Measurements from ENCODE around the gene STX10.

STX10 gene

GRCh38 chr19:13162724-13163608 is 12.8 kb upstream of the STX10 start:
- Histone ChIP-seq H3K4me3 (ENCODE audit: low read depth, low read length) (peak overlapping the region; percentile 73), H3K27me3 (ENCODE audit: control insufficient read depth, insufficient read depth, low read length) (no peaks in the 10 kb centered on the region), H3K4me1 (ENCODE audit: control insufficient read depth, insufficient read depth, low read length) (peaks cover 12% of the 10 kb centered on the region), H3K9ac (ENCODE audit: low read depth, low read length) (peak overlapping the region; percentile 97), H3K9me3 (ENCODE audit: control insufficient read depth, insufficient read depth, low read length) (no peaks in the 10 kb centered on the region), H3K36me3 (ENCODE audit: control insufficient read depth, insufficient read depth, low read length) (no peaks in the 10 kb centered on the region)

- no peaks in the 10 kb centered on the region for H3K36me3 ChIP-seq (ENCODE audit: control insufficient read depth, insufficient read depth, low read length)
- no peaks in the 10 kb centered on the region for H3K27me3 ChIP-seq (ENCODE audit: control insufficient read depth, insufficient read depth, low read length)
- no peak overlapping the region for H3K9ac ChIP-seq (ENCODE audit: low read depth, low read length)
- H3K9me3 ChIP-seq (ENCODE audit: control insufficient read depth, insufficient read depth, low read length): no peaks in the 10 kb centered on the region
- peaks cover 10% of the 10 kb centered on the region for H3K4me1 ChIP-seq (ENCODE audit: control insufficient read depth, insufficient read depth, low read length)
- no peak overlapping the region for H3K4me3 ChIP-seq (ENCODE audit: low read depth, low read length)
Measured at GRCh38 chr19:13160557-13160956, 10.4 kb upstream of the STX10 start.

DNA sequence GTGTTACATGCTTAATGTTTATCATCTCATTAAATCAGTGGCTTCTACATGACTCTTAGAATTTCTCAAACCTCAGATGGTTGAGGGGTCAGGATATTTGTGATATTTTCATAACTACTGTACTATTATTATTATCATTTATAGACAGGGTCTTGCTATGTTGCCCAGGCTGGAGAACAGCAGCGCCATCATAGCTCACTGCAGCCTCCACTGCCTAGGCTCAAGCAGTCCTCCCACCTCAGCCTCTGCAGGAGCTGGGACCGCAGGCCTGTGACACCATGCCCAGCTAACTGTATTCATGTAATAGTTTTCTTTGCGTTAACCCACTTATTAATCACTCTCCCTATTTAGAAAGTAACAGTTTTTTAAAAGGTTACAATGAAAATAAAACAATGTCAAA is 9.5 kb upstream of the STX10 start:
- Histone ChIP-seq H3K4me3 (ENCODE audit: low read depth, low read length) (no peak overlapping the region), H3K36me3 (ENCODE audit: control insufficient read depth, insufficient read depth, low read length) (no peaks in the 10 kb centered on the region), H3K27me3 (ENCODE audit: control insufficient read depth, insufficient read depth, low read length) (no peaks in the 10 kb centered on the region), H3K9ac (ENCODE audit: low read depth, low read length) (no peak overlapping the region), H3K9me3 (ENCODE audit: control insufficient read depth, insufficient read depth, low read length) (no peaks in the 10 kb centered on the region), H3K4me1 (ENCODE audit: control insufficient read depth, insufficient read depth, low read length) (peaks cover 2% of the 10 kb centered on the region)

GRCh38 chr19:13155472-13156359 is 5.5 kb upstream of the STX10 start:
- peaks cover 15% of the 10 kb centered on the region for H3K36me3 ChIP-seq (ENCODE audit: control insufficient read depth, insufficient read depth, low read length)
- H3K4me1 ChIP-seq (ENCODE audit: control insufficient read depth, insufficient read depth, low read length): no peaks in the 10 kb centered on the region
- H3K4me3 ChIP-seq (ENCODE audit: low read depth, low read length): peak overlapping the region; percentile 99
- no peaks in the 10 kb centered on the region for H3K9me3 ChIP-seq (ENCODE audit: control insufficient read depth, insufficient read depth, low read length)
- no peaks in the 10 kb centered on the region for H3K27me3 ChIP-seq (ENCODE audit: control insufficient read depth, insufficient read depth, low read length)
- H3K9ac ChIP-seq (ENCODE audit: low read depth, low read length): peak overlapping the region; percentile 65

DNA sequence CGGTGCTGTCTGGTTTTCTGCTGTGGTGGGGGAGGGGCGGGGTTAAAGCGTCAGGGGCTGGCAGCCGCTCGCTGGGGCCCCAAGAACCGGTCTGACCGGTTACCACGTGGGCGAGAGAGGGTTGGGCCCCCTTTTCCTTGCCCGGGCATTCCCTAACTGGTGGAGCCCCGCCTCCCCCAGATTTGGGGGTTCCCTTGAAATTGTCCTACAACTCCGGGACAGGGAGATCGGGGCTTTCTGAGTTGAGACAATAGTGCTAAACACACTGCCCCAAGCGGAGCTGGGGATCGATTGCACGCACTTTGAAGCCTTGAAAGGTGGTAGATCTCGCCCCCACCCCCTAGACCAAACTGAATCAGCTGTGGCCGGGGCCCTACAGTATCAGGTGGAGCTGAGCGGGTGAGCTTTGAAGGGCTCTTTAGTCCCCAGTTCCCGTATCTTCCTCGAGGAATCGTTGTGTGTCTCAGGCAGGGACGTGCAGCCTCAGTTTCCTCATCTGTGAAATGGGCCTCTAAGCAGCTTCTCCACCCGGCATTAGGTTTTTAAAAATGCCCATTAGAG is 4.8 kb upstream of the STX10 start:
- H3K27me3 ChIP-seq (ENCODE audit: control insufficient read depth, insufficient read depth, low read length): no peaks in the 10 kb centered on the region
- H3K9me3 ChIP-seq (ENCODE audit: control insufficient read depth, insufficient read depth, low read length): no peaks in the 10 kb centered on the region
- peak overlapping the region; percentile 38 for H3K9ac ChIP-seq (ENCODE audit: low read depth, low read length)
- peak overlapping the region; percentile 99 for H3K4me3 ChIP-seq (ENCODE audit: low read depth, low read length)
- H3K4me1 ChIP-seq (ENCODE audit: control insufficient read depth, insufficient read depth, low read length): no peaks in the 10 kb centered on the region
- peaks cover 15% of the 10 kb centered on the region for H3K36me3 ChIP-seq (ENCODE audit: control insufficient read depth, insufficient read depth, low read length)

DNA sequence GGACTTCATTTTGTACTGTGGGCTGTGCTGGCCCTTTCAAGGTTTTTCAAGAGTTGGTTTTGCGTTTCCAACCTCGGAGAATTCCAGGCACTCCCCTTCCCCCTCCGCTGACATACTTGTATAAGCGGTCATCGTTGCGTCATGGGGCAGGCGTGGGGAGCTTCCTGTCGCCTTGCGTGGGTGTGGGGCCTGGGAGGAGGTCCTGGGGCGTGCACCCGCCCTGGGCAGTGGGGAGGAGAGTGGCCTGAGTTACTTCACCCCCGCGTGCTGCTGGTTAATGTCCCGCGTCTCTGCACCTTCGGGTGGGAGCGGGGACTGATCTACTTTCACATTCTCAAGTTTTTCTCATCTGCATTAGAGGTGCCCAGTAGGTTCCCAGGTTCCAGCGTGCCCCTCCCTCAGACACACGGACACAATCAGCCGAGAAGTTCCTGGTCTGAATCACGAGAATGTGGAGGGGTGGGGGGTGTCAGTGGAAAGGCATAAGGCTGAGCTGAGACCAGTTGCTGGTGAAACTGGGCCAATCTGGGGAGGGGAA is 4.1 kb upstream of the STX10 start:
- Histone ChIP-seq H3K36me3 (ENCODE audit: control insufficient read depth, insufficient read depth, low read length) (peaks cover 15% of the 10 kb centered on the region), H3K9me3 (ENCODE audit: control insufficient read depth, insufficient read depth, low read length) (no peaks in the 10 kb centered on the region), H3K4me1 (ENCODE audit: control insufficient read depth, insufficient read depth, low read length) (no peaks in the 10 kb centered on the region), H3K4me3 (ENCODE audit: low read depth, low read length) (peak overlapping the region; percentile 99), H3K27me3 (ENCODE audit: control insufficient read depth, insufficient read depth, low read length) (no peaks in the 10 kb centered on the region), H3K9ac (ENCODE audit: low read depth, low read length) (peak overlapping the region; percentile 96)

DNA sequence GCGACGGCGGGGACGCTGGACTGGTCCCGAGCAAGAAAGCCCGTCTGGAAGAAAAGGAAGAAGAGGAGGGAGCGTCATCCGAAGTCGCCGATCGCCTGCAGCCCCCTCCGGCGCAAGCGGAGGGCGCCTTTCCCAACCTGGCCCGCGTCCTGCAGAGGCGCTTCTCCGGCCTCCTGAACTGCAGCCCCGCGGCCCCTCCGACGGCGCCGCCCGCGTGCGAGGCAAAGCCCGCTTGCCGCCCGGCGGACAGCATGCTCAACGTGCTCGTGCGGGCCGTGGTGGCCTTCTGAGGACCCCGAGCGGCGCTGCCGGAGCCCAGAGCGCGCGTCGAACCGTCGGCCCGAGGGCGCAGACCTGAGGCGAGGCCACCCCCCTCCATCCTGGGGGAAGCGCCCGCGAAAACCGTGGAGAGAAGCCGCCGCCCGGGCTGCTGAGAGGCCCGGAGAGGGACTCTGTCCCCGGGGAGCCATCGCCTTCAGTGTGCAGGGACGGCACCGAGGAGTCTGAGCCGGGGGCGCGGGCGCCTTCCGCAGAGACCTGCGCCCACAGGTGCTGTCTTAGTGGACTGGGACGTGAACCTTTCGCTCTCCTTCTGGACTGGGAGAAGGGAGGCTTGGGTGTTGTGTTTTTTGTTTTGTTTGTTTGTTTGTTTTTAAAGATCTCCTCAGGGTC is 3.5 kb upstream of the STX10 start:
- H3K4me1 ChIP-seq (ENCODE audit: control insufficient read depth, insufficient read depth, low read length): no peaks in the 10 kb centered on the region
- no peaks in the 10 kb centered on the region for H3K27me3 ChIP-seq (ENCODE audit: control insufficient read depth, insufficient read depth, low read length)
- peak overlapping the region; percentile 99 for H3K4me3 ChIP-seq (ENCODE audit: low read depth, low read length)
- H3K36me3 ChIP-seq (ENCODE audit: control insufficient read depth, insufficient read depth, low read length): peaks cover 15% of the 10 kb centered on the region
- peak overlapping the region; percentile 96 for H3K9ac ChIP-seq (ENCODE audit: low read depth, low read length)
- no peaks in the 10 kb centered on the region for H3K9me3 ChIP-seq (ENCODE audit: control insufficient read depth, insufficient read depth, low read length)

GRCh38 chr19:13152974-13153568 is 2.9 kb upstream of the STX10 start:
- H3K36me3 ChIP-seq (ENCODE audit: control insufficient read depth, insufficient read depth, low read length): peaks cover 15% of the 10 kb centered on the region
- no peaks in the 10 kb centered on the region for H3K9me3 ChIP-seq (ENCODE audit: control insufficient read depth, insufficient read depth, low read length)
- no peaks in the 10 kb centered on the region for H3K4me1 ChIP-seq (ENCODE audit: control insufficient read depth, insufficient read depth, low read length)
- peak overlapping the region; percentile 99 for H3K4me3 ChIP-seq (ENCODE audit: low read depth, low read length)
- peak overlapping the region; percentile 96 for H3K9ac ChIP-seq (ENCODE audit: low read depth, low read length)
- no peaks in the 10 kb centered on the region for H3K27me3 ChIP-seq (ENCODE audit: control insufficient read depth, insufficient read depth, low read length)

DNA sequence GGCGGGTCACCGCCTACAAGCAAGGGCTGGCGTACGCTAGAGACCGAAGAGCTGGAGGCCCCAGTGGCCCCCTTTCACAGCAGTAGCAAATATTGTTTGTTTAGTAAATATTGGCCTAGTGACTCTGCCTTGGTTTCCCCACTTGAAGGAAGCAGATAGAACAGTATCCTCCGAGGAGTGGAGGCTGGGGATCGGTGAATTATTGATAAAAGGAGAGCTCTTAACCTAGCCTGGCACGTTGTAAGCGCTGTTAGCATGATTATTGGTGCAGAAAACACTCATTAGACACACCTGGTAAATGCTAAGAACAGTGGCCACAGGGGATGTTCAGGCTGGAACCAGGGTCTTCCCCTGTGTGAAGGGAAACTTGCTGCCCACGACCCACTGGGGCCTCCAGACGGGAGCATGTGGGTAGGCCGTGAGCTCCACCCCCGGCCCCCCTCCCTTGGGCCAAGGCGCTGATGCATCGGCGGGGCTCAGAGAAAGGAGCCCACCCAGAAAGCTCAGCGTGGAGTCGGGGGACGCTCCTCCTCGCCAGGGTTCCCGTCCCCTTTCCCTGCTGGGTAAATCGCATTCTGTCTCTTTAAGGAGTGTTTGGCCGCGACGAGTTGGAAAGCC is 2.3 kb upstream of the STX10 start:
- Histone ChIP-seq H3K9ac (ENCODE audit: low read depth, low read length) (peak overlapping the region; percentile 99), H3K27me3 (ENCODE audit: control insufficient read depth, insufficient read depth, low read length) (no peaks in the 10 kb centered on the region), H3K4me3 (ENCODE audit: low read depth, low read length) (peak overlapping the region; percentile 99), H3K36me3 (ENCODE audit: control insufficient read depth, insufficient read depth, low read length) (peaks cover 15% of the 10 kb centered on the region), H3K9me3 (ENCODE audit: control insufficient read depth, insufficient read depth, low read length) (no peaks in the 10 kb centered on the region), H3K4me1 (ENCODE audit: control insufficient read depth, insufficient read depth, low read length) (no peaks in the 10 kb centered on the region)

GRCh38 chr19:13151605-13152355 is 1.6 kb upstream of the STX10 start:
- Histone ChIP-seq H3K36me3 (ENCODE audit: control insufficient read depth, insufficient read depth, low read length) (peaks cover 15% of the 10 kb centered on the region), H3K9me3 (ENCODE audit: control insufficient read depth, insufficient read depth, low read length) (no peaks in the 10 kb centered on the region), H3K27me3 (ENCODE audit: control insufficient read depth, insufficient read depth, low read length) (no peaks in the 10 kb centered on the region), H3K9ac (ENCODE audit: low read depth, low read length) (peak overlapping the region; percentile 99), H3K4me3 (ENCODE audit: low read depth, low read length) (peak overlapping the region; percentile 99), H3K4me1 (ENCODE audit: control insufficient read depth, insufficient read depth, low read length) (no peaks in the 10 kb centered on the region)
